Upper lobe of right lung (tissue), 1 donor: Measurements from ENCODE around the gene MYH15. TPM values are rescaled to one million over a fixed set of nuclear protein-coding genes. Genes with fewer than 3 reads are reported as not detected.
A peak's percentile ranks its signal among the peaks of the same experiment; 100 is the strongest.

Experiments
- ATAC-seq: fragments of 200-7000 bp; cut with Tn5 transposase; one replicate; pipeline ENCODE4 v1.9.1; 2020; ENCODE audit warnings: mild to moderate bottlenecking, moderate library complexity
- DNase-seq: peaks from one replicate; pipeline ENCODE4 v3.0.0-alpha.2; 2020
- H3K27ac ChIP-seq: fragments of 200-600 bp; one replicate; pipeline ENCODE4 v1.8.0; 2022
- H3K27me3 ChIP-seq: fragments of 200-600 bp; one replicate; pipeline ENCODE4 v1.8.0; 2022; ENCODE audit warnings: mild to moderate bottlenecking
- H3K36me3 ChIP-seq: fragments of 200-600 bp; one replicate; pipeline ENCODE4 v1.8.0; 2022
- H3K4me1 ChIP-seq: fragments of 200-600 bp; one replicate; pipeline ENCODE4 v1.8.0; 2022
- H3K4me3 ChIP-seq: fragments of 200-600 bp; one replicate; pipeline ENCODE4 v1.8.0; 2022; ENCODE audit warnings: mild to moderate bottlenecking
- H3K9me3 ChIP-seq: fragments of 200-600 bp; one replicate; pipeline ENCODE4 v1.8.0; 2022
- CTCF ChIP-seq: fragments of 200-600 bp; IDR thresholded peaks from one replicate; pipeline ENCODE4 v1.8.0; 2022; ENCODE audit warnings: antibody characterized with exemption
- intact Hi-C: fragments of 100-400 bp; cut with DNase I; formaldehyde crosslinking; loops from one replicate; pipeline ENCODE4 v1.11.0; 2022
- total RNA-seq: library from RNA; stranded (reverse); fragmentation: NEBNext Ultra II Directional; extraction: Animal tissue kit (Norgen Biotek cat#: 25700); gene quantifications from one replicate; pipeline ENCODE4 v1.2.1, GENCODE V29; 2021
- donor health status: DM: no; HTN: yes; CAD: no; lungs with severe emphysema.

MYH15 gene
- total RNA-seq, 1 donor from 2014 or later = 0.90 TPM

- intact Hi-C loops = no loop called here
- Histone ChIP-seq H3K27ac (no peak overlapping the region), H3K4me3 (no peak overlapping the region), H3K36me3 (no peaks in the 10 kb centered on the region), H3K27me3 (no peaks in the 10 kb centered on the region), H3K4me1 (peaks cover 5% of the 10 kb centered on the region), H3K9me3 (no peaks in the 10 kb centered on the region)
- ATAC-seq (no peak), DNase-seq (no peak)
- no peak for TF ChIP-seq CTCF
Measured at GRCh38 chr3:108548886-108549285, 38.5 kb upstream of the MYH15 start.

DNA sequence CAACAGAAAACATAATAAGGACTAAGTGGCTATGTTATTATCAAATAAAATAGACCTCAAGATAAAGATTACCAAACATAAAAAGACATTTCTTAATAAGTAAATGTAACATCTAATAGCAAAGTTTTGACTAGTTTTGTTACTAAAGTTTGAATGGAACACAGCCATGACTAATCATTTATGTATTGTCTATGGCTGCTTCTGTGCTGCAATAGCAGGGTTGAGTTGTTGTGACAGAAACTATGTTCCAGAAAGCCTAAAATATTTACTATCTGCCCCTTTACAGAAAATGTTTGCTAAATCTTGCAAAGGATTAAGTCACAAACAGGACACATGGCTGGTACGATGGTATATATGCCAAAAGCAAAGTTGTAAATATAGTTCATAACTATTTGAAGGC is 37.9 kb upstream of the MYH15 start:
- H3K36me3 ChIP-seq = no peaks in the 10 kb centered on the region
- no peak overlapping the region for H3K27ac ChIP-seq
- intact Hi-C loops = no loop called here

GRCh38 chr3:108546692-108547091 is 36.3 kb upstream of the MYH15 start:
- DNase-seq (no peak), ATAC-seq (no peak)
- intact Hi-C loops = no loop called here
- Histone ChIP-seq H3K27me3 (no peaks in the 10 kb centered on the region), H3K9me3 (no peaks in the 10 kb centered on the region), H3K36me3 (no peaks in the 10 kb centered on the region), H3K27ac (no peak overlapping the region), H3K4me1 (peaks cover 5% of the 10 kb centered on the region), H3K4me3 (peak overlapping the region; percentile 24)
- TF ChIP-seq CTCF = no peak

More for the DNA sequence above, 37.9 kb upstream of the MYH15 start:
- Histone ChIP-seq H3K4me1 (peaks cover 5% of the 10 kb centered on the region), H3K9me3 (no peaks in the 10 kb centered on the region), H3K27me3 (no peaks in the 10 kb centered on the region), H3K4me3 (no peak overlapping the region)
- ATAC-seq (no peak), DNase-seq (no peak)
- TF ChIP-seq CTCF = no peak

GRCh38 chr3:108546247-108546646 is 35.9 kb upstream of the MYH15 start:
- H3K4me1 ChIP-seq = peaks cover 5% of the 10 kb centered on the region
- DNase-seq (no peak), ATAC-seq (no peak)
- H3K4me3 ChIP-seq = peak overlapping the region; percentile 24
- intact Hi-C loops = no loop called here
- TF ChIP-seq CTCF = no peak
- no peak overlapping the region for H3K27ac ChIP-seq
- no peaks in the 10 kb centered on the region for H3K27me3 ChIP-seq
- H3K36me3 ChIP-seq = no peaks in the 10 kb centered on the region
- H3K9me3 ChIP-seq = no peaks in the 10 kb centered on the region

- DNase-seq = no peak
- no peaks in the 10 kb centered on the region for H3K9me3 ChIP-seq
- H3K27me3 ChIP-seq = no peaks in the 10 kb centered on the region
- H3K36me3 ChIP-seq = no peaks in the 10 kb centered on the region
- intact Hi-C loops = no loop called here
- H3K4me3 ChIP-seq = no peak overlapping the region
- TF ChIP-seq CTCF = no peak
- H3K27ac ChIP-seq = no peak overlapping the region
- no peak for ATAC-seq
- H3K4me1 ChIP-seq = peaks cover 4% of the 10 kb centered on the region
Measured at GRCh38 chr3:108538083-108538482, 27.7 kb upstream of the MYH15 start.
